Measurements from ENCODE around the gene CACNG6. TPM values are rescaled to one million over a fixed set of nuclear protein-coding genes. Genes with fewer than 3 reads are reported as not detected.

CACNG6 gene
- total RNA-seq, 2 donors from 2014 or later: not detected

DNA sequence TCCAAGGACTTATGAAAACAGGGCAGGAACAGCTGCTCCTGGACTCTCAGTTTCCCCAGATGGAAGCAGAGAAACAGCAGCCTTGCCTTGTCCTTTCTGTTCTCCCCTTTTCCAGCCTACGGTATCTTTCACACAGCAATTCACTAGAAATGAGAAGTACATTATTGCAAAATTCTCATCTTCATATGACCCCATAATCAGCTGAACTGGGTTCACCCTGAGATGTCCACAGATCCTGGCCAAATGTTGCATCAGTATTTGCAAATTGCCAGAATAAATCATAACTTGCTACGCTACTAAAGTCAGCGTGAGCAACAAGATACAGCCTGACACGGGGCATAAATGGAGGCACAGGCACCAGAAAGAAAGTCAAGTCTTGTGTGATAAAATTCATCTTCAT is 56.2 kb downstream of the CACNG6 start:
- no peak for ATAC-seq (replicated peaks in 1 of 2)
- Mint-ChIP-seq H3K4me1 (ENCODE audit: low read depth) (no peaks in the 10 kb centered on the region), H3K27me3 (ENCODE audit: low read depth) (peaks cover 22% of the 10 kb centered on the region), H3K27ac (no peak overlapping the region), H3K36me3 (ENCODE audit: insufficient read depth in 2 of 2) (no peaks in the 10 kb centered on the region), H3K4me3 (no peak overlapping the region), H3K9me3 (peaks cover 0 to 3% of the 10 kb centered on the region in 2 donors)
- DNase-seq: no peak

Other genes starting within 250 kb of the CACNG6 start
- not detected for gene NLRP12, start 167.3 kb upstream of the CACNG6 start, total RNA-seq
- gene MYADM, start 123.8 kb upstream of the CACNG6 start, total RNA-seq: 10 to 100 TPM; 32.7 to 43.5 TPM
- not detected for gene PRKCG, start 109.4 kb upstream of the CACNG6 start, total RNA-seq
- not detected for gene CACNG7, start 82.4 kb upstream of the CACNG6 start, total RNA-seq
- gene CACNG8, start 28.7 kb upstream of the CACNG6 start, total RNA-seq: under 1 TPM in 1 of 2 donors, not detected in 1; 0.02 TPM
- not detected for gene VSTM1, start 72.3 kb downstream of the CACNG6 start, total RNA-seq
- gene TARM1, start 89.7 kb downstream of the CACNG6 start, total RNA-seq: not detected
- 1 to 10 TPM; 1.1 to 2.3 TPM for gene OSCAR, start 109.2 kb downstream of the CACNG6 start, total RNA-seq
- 10 to 100 TPM; 40.6 to 52.6 TPM for gene NDUFA3, start 111.2 kb downstream of the CACNG6 start, total RNA-seq
- 10 to 100 TPM; 36.0 to 38.8 TPM for gene TFPT, start 124.0 kb downstream of the CACNG6 start, total RNA-seq
- gene PRPF31, start 124.1 kb downstream of the CACNG6 start, total RNA-seq: 10 to 100 TPM; 55.0 to 55.6 TPM
- gene CNOT3, start 146.1 kb downstream of the CACNG6 start, total RNA-seq: 100 to 1,000 TPM in 1 of 2 donors, 10 to 100 TPM in 1; 84.5 to 107 TPM
- 1 to 10 TPM; 2.9 to 3.7 TPM for gene LENG1, start 168.1 kb downstream of the CACNG6 start, total RNA-seq
- gene TMC4, start 181.5 kb downstream of the CACNG6 start, total RNA-seq: under 1 TPM; 0.24 to 0.63 TPM
- 10 to 100 TPM; 60.3 to 71.0 TPM for gene MBOAT7, start 197.9 kb downstream of the CACNG6 start, total RNA-seq
- gene TSEN34, start 199.7 kb downstream of the CACNG6 start, total RNA-seq: 10 to 100 TPM; 11.0 to 17.5 TPM
- gene RPS9, start 209.2 kb downstream of the CACNG6 start, total RNA-seq: 1,000 to 10,000 TPM; 1,618 to 1,817 TPM
- 1 to 10 TPM in 1 of 2 donors, under 1 TPM in 1; 0.31 to 1.2 TPM for gene LILRB3, start 231.4 kb downstream of the CACNG6 start, total RNA-seq